HG02840 (cell line): ENCODE data around the gene CELSR1.

ENCODE experiments used
- ATAC-seq: cut with Tn5 transposase; IDR thresholded peaks from one replicate; pipeline ENCODE4 v1.9.1; 2021; ENCODE audit warnings: mild to moderate bottlenecking, moderate library complexity, moderate number of reproducible peaks; ENCODE audit not compliant: unreplicated experiment, low FRiP score

Gene CELSR1

DNA sequence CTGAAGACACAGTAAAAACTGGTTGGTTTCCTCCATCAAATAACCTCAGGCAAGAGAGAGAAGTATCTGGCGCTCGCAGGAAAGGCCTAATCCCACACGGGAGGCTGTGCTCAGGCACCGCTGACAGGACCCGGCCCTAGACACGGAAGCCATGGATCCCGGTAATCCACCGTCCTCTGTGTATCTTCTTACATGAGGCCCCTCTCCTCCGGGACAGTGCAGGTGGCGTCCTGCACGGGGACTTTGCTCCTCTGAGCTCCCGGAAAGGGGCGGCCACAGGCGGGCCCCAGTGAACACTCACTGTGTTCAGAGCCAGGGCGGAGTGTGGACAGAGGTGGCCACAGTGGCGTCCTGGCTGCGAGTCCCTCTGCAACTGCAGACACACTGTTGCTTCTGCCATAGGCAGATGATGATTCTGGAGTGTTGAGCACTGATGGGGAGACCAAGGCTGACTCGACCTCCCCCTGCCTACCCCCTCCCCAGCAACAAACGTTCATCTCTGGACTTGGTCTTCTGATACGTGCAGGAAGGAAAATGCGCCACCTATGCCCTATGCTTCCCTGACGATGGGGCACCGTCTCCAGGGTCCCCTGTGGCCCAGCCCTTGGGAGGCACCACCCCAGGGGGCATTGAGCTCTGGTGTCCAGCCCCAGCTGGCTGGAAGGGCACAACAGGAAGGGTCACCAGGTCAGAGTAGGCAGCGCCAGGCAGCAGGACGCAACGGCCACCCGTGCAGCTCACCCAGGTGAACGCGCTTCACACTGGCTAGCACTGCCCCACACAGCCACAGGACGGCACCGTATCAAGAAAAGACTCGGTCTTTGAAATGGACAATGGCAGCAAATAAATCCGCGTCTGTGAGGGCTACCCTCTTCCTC lies 106.2 kb downstream of the CELSR1 start:
- no peak for ATAC-seq

DNA sequence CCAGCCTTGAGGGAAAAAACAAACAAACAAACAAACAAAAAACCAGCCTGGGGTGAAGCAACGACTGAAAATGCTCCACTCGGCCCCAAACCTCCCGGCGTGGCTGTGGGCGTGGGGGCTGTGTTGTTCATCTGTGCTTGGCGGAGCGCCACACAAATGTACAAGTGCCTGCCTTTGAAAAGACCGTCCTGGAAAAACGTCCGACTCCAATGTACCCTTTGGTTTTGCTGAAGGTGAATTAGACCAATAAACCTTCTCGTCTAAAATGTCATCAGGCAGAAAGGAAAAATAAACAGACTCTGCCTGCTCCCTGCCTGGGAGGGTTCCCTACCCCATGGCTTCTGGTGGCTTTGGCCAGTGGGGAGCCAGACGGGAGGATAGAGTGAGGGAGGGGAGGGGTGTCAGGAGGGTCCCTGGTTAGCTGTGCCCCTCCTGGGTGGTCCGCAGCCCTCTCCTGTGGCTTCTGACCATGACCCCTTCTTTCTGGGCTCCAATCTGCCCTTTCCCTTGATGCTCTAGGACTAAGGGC lies 108.0 kb downstream of the CELSR1 start:
- ATAC-seq: no peak

DNA sequence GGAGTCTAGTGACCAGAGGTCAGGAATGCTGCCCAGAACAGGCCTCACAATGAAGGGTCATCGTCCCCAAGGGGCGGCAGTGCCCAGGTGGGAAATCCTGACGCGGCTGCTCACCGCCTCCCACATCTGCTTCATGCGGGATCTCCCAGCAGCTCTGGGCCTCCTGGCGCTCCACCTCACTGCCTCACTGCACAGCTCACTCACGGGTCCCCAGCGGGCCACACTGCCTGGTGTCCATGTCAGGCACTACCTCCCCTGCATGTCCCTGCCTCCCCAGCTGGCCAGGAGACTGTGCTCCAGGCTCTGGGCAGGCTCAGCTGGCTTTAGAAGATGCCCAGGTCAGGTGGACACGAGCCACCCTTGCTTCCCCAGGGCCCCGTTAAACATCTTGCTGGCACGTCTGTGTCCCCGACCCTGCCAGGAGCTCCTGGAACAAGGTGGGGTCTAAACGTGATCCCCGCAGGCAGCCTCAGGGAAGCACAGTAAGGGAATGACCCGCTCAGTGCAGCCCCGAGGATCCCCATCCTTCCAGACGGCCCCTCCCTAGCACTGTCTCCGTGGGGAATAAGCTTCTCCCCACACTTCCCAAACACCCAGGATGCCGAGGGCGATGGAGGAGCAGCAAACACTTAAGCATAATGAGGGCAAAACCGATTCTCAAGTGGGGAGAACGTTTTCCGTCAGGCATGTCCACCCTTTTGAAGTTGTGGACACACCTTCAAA lies 108.7 kb downstream of the CELSR1 start:
- no peak for ATAC-seq

DNA sequence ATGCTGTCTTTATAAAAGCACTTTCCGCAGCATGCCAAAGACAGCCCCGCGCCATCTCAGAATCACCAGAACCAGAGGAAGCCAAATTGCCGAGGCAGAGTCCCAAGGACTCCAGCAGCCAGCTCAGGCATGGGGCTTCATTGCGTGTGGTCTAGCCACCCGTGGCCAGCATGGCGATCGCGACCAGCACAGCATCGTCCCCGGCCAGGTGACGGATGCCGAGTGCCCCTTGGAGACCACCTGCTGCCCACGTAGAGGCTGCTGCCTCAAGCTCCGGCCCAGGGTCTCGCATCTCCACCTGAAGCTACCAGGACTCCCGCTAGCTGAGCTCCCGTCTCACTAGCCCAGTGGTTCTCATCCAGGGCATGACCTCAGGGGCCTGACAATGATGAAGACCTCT lies 109.2 kb downstream of the CELSR1 start:
- ATAC-seq: no peak

DNA sequence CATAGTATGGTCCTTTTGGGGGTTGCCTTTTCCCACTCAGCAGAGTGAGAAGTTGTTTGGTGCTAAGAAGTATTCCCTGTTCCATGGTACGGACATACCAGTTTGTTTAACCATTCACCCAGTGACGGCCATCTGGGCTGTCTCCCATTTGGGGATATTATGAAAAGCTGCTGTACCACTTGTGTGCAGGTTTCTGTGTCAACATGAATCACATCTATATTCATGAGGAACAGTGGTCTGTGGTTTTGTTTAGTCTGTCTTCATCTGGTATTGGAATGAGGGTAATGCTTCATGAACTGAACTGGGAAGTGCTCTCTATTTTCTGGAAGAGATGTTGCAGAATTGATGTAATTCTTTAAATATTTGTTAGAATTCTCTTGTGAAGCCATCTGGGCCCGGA lies 112.4 kb downstream of the CELSR1 start:
- ATAC-seq: no peak

DNA sequence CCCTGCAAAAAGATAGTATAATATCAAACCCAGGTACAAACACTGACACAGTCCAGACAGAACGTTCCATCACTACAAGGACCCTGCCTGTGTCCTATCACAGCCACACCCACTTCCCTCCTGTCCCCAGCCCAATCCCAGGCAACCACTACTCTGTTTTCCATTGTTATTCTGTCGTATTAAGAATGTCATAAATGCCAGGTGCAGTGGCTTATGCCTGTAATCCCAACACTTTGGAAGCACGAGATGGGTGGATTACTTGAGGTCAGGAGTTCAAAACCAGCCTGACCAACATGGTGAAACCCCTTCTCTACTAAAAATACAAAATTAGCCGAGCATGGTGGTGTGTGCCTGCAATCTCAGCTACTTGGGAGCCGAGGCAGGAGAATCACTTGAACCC lies 112.9 kb downstream of the CELSR1 start:
- no peak for ATAC-seq

DNA sequence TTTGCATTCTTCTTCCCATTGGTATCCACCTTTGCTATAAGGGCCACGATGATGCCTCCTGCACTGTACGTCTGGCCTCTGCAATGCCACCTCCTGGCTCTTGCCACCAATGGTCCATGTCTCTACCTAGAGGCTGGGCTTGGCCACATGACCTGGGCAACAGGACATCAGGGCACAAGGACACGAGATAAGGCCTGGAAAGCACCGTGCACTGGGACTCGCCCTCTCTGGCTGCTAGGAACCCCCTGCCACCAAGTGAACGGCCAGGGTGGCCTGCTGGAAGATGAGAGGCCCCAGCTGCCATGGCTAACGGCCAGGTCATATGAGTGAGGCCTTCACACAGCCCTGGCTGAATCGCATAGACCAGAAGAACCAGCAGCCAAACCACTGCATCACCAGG lies 114.5 kb downstream of the CELSR1 start:
- no peak for ATAC-seq

DNA sequence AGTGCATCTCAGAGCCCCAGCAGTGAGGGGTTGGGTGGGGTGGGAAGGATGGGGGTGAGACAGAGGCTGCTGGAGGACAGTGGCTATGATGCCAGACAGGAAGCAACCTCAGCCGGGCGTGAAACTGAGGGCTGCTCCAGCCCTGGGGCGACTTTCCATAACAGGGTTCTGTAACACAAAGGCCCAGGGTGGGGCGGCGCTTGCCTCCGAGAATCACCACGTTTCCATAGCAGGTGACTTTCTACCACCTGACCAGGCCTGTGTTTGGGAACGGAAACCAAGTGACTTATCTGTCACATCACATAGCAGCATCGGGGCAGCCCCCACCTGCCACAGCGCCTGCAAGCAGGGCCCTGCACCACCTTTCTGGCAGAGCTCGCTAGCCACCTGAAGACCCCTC lies 116.2 kb downstream of the CELSR1 start:
- ATAC-seq: no peak

DNA sequence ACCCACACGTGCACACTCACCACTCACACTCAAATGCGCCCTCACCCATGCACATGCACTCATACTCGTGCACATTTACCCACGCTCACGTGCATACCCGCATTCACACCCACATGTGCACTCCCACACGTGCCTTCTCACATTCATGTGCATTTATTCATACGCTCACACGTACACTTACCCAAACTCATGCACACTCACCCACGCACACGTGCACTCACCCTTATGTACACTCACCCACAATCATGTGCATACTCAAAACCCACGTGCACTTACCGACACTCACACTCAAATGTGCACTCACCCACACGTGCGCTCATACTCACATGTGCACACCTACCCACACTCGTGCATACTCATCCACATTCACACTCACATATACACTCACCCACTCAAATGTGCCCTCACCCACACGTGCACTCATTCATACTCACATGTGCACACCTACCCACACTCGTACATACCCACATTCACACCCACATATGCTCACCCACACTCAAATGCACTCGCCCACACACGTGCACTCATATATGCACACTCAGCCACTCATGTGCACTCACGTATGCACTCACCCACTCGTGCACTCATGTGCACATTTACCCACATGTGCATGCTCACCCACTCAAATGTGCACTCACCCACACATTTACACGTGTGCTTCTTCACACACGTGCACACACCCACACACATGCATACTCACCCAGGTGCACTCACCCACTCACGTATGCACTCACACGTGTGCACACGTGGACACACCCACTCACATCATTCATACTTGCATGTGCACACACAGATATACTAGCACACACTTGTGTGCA lies 117.5 kb downstream of the CELSR1 start:
- no peak for ATAC-seq

DNA sequence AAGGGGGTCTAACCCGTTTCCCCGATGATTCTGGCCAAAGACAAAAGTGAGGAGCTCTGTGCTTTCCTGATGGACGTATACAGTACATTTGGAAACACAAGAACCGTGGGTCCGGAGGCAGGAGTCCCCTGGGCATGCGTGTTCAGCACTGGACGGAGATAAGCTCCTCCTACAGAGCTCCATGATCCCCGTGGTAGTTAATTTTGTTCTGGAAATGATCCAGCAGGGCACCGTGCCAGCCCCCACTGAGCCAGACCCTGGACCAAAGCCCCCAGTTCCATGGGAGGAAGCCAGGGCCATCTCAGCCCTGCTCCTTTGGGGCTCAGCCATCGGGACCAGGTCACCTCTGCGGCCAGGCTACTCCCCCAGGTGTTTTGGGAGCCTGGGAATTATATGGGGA lies 118.6 kb downstream of the CELSR1 start:
- ATAC-seq: no peak

DNA sequence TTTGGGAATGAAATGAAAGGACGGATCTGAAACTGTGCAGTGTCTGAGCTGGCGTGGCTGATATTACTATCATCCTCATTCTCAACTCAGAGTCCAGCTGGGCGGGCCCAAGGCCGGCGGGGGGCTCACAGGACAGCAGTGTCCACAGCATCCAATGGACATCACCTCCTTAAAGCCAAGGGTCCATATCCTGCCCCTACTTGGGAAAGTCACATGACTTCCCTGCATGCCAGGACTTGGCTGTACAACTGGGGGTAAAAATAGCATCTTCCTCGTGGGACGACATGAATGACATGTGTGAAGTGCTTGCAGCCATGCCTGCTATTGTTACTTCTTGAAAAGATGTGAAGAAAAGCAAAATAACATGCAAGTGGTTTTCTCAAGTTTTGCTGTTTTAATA lies 119.7 kb downstream of the CELSR1 start:
- no peak for ATAC-seq

DNA sequence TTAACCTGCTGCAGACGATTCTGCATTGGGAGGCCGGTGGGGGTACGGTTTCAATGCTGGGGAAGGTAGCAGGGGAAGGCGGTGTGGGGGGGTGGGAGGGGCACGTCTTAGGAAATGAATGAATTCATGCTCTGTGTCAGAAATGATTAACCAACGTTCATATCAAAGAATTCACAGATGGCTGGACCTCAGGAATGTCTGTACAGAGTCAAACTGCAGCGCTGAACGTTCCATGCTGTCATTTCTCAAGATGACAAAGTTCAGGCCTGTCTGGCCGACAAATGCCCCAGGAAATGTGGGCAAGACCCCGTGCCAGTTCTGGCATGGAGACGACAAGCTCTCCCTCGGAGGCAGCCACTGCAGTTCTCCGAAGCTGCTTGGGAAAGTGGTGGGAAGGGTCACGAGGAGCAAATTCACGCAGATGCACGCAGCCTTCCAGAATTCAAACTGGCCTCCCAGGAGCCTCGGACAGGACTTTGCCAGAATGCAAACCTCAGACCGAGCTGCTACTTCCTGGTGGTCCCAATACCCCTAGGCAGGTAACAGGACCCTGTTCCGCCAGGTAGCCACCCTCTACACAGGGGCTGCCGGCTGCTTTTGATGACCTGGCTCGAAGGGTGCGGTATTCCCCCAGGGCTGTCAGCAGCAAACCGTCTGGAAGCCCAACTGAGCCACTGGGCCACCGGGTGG lies 120.4 kb downstream of the CELSR1 start:
- ATAC-seq: no peak

DNA sequence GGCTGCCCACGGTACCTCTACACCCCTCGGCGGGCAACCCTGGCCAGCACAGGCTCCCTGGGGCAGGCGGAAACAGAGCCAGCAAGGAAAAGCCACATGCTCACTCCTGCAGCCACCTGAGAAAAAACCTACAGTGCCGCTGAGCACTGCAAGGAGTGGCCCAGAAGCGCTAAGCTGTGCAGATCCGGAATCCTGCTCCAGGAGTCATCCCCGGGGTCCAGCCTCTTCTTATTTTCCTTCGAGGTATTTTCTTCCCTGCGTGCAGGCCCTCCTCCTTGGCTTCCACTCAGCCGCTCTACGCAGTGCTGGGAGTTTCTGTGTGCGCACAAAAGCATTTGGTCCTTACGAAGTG lies 120.9 kb downstream of the CELSR1 start:
- no peak for ATAC-seq

DNA sequence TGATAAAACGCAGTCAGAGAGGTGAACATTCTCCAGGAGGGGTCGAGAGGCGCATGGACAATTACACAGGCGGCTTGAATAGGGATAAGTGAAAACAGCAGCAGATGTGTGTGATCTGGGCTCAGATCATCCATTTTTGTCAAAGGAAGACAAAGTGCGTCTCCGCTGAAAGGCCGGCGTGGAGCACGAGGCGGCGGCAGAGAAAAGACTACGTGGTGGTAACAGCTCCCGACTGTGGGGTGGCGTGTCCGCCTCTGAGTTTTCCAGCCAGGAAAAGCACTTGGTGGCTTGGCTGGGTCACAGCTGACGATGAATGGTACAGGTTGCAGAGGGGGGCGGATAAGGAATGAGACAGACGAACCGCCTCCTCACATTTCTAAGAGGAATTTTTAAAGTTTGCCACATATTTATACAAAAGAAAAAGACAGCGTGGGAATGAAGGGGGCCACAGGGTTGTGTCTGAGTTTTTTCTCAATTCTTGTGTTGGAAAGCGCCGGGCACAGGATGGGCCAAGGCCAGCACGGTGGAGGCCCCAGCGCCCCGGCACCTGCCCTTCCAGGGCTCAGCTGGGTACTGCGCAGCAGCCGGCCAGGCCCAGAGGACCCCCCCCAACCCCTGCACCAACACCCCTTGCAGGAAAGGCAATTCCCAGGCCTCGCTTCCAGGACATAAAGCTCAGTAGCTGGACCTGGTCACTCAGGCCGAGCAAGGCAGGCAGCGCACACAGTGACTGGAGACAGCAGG lies 121.5 kb downstream of the CELSR1 start:
- ATAC-seq: no peak

DNA sequence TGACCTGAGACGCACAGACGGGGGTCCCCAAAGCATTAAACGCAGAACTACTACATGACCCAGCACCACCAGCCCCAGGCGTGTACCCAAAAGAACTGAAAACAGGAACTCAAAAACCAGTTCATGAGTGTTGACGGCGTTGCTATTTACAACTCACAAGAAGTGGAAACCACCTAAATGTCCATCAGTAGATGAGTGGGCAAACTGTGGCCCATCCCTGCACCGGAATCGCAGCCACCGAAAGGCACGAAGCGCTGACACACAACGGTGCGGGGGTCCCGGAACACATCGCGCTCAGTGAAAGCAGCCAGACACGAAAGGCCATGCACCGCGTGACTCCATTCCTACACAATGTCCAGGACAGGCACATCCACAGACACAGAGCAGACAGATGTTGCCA lies 122.7 kb downstream of the CELSR1 start:
- no peak for ATAC-seq

DNA sequence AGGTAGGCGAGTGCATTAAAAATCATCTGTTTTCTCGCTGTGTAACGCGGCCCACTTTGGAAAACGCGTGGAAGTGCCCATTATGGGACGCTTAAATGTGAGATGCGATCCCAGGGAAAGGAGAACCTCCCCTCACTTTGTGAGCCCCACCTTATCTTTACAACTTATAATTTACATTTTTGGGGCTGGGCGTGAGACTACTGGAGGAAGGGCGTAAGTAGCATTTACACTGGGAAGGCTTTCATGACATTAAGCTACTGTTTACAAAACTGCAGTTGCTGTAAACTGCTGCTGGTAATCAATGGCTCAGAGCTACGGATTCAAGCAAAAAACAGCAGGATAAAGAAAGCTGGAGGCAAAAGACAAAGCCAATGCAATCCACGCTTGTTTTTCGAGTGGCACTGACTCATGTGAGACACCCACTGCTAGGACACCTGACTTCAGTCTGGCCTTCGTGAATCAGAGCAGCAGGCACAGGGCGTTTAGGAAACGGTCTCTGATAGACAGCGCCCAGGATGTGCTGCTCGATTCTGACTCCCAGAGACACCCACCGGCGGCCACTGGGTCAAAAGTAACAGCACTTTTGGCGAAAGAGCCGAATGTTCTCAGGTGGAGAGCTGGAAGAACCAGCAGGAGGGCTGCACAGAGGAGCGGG lies 123.6 kb downstream of the CELSR1 start:
- no peak for ATAC-seq

DNA sequence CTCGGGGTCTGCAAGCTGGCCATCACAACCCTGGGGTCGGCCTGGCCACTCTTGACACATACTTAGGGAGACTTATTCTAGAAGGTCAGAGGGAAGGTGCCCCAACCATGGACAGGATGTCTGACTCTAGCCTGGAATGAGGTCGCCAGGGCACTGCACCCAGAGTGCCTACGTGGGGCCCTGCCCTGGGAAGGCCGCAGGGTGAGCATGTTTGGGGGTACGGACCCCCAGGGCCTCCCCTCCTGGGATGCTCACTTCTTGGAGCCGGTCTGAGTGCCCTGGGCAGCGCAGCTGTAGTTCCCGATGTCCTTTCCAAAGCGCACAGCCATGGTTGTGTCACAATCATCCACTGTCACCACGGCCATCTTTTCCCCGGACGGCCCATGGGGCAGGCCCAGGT lies 126.1 kb downstream of the CELSR1 start:
- no peak for ATAC-seq

DNA sequence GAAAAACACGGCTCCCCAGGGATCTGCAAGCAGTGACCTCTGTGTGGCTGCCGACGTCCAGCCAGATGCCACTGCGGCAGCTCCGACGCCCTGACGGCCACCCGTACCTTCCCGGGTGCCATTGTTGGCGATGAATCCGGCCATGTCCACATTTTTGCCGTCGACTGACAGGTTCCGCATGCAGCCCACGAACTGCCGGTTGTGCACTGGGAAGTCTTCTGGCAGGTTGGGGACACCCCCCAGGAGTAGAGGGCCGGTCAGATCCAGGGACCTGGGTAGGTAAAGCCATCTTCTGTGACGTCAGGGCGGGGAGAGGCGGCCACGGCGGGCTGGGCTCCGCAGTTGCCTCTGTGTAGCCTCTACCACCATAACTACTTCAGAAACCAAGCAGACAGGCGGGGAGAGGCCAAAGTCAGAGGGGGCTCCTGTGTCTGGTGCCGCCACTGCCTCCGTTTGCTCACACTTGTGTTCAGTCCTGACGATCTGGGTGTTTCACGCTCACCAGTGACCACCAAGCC lies 127.1 kb downstream of the CELSR1 start:
- ATAC-seq: no peak

DNA sequence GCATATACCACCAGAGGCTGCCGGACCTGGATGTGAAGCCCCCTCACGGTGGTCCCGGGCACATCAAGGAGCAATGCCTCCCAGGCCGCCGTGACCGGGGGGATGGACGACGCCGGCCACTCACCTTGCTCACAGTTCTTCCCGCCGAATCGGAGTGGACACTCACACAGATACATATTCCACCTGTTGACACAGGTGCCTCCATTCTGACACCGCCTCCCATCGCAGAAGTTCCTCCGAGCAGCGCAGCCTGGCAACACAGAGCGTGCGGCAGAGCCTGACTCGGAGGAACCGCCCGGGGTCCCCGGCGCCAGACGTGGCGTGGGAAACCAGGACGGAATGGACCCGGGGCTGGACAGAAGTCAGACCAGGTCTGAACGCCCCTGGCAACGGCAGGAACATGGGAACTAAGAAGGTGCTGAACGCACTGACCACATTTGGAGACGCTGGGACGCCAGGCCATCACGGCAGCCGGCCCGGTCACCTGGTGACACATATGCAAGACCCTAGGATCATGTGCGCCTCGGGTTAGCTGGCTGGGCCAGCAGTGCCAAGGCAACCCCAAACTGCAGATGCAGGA lies 127.7 kb downstream of the CELSR1 start:
- ATAC-seq: no peak
